HEK293 (cell line): Measurements from ENCODE around the gene ERH.
A peak's percentile ranks its signal among the peaks of the same experiment; 100 is the strongest.
"Not testable (repeated sequence)": the region's sequence is repeated elsewhere in the genome, so short reads cannot be mapped to it uniquely, and the experiment has no call there.

ENCODE experiments used
- CTCF ChIA-PET: fragments of 350-600 bp; formaldehyde crosslinking; extraction: SDS; loops from one replicate; lab custom pipeline; 2021; ENCODE audit warnings: antibody characterized with exemption; lab: Yijun Ruan, JAX
- POLR2A ChIA-PET: fragments of 300-600 bp; formaldehyde crosslinking; extraction: SDS; loops from one replicate; lab custom pipeline; 2020; ENCODE audit warnings: antibody characterized with exemption, inconsistent platforms; lab: Yijun Ruan, JAX
- H3K27ac ChIP-seq: fragments of 200-500 bp; sonication (Bioruptor generic); 2 replicates; pipeline ENCODE4 v1.5.1; 2014; ENCODE audit warnings: low read depth, low read length, control low read depth, inconsistent platforms; ENCODE audit errors: extremely low read depth
- H3K36me3 ChIP-seq, 2 experiments: fragments of 200-500 bp in 1 of 2; sonication (Bioruptor generic) in 1 of 2; 1 replicate in 1 of 2; 2 replicates in 1 of 2; pipeline ENCODE4 v1.5.1; 2014 to 2017; ENCODE audit warnings: inconsistent platforms in 2 of 2, low read length in 2 of 2; ENCODE audit not compliant: control insufficient read depth in 2 of 2, insufficient read depth in 1 of 2
- H3K4me1 ChIP-seq: fragments of 200-500 bp; sonication (Bioruptor generic); 2 replicates; pipeline ENCODE4 v1.5.1; 2014; ENCODE audit warnings: mild to moderate bottlenecking, low read length, inconsistent platforms; ENCODE audit not compliant: control insufficient read depth, insufficient read depth
- H3K4me3 ChIP-seq: 2 replicates; pipeline ENCODE4 v1.5.1; 2011; ENCODE audit warnings: low read depth, mild to moderate bottlenecking, control low read depth, low read length, moderate library complexity
- H3K9me3 ChIP-seq: fragments of 200-500 bp; sonication (Bioruptor generic); 2 replicates; pipeline ENCODE4 v1.5.1; 2014; ENCODE audit warnings: low read depth, low read length, inconsistent platforms; ENCODE audit not compliant: control insufficient read depth, insufficient read depth
- AEBP2 ChIP-seq: fragments of 450-650 bp; formaldehyde crosslinking; IDR thresholded peaks from 2 replicates; pipeline ENCODE4 v1.5.1; 2016; ENCODE audit warnings: missing biosample characterization, missing genetic modification characterization, borderline replicate concordance
- OVOL3 ChIP-seq: fragments of 450-650 bp; formaldehyde crosslinking; IDR thresholded peaks from 2 replicates; pipeline ENCODE4 v1.5.1; 2016; ENCODE audit warnings: missing biosample characterization, missing genetic modification characterization
- SCRT2 ChIP-seq: fragments of 450-650 bp; formaldehyde crosslinking; IDR thresholded peaks from 2 replicates; pipeline ENCODE4 v1.5.1; 2016; ENCODE audit warnings: missing biosample characterization, missing genetic modification characterization
- ZBTB6 ChIP-seq: fragments of 450-650 bp; formaldehyde crosslinking; IDR thresholded peaks from 2 replicates; pipeline ENCODE4 v1.5.1; 2017; ENCODE audit warnings: missing biosample characterization, missing genetic modification characterization
- ZFP41 ChIP-seq: fragments of 450-650 bp; formaldehyde crosslinking; IDR thresholded peaks from 2 replicates; pipeline ENCODE4 v1.5.1; 2016; ENCODE audit warnings: missing biosample characterization, missing genetic modification characterization, borderline replicate concordance
- ZNF146 ChIP-seq: fragments of 450-650 bp; formaldehyde crosslinking; IDR thresholded peaks from 2 replicates; pipeline ENCODE4 v1.5.1; 2016; ENCODE audit warnings: missing biosample characterization, missing genetic modification characterization
- ZNF169 ChIP-seq: fragments of 450-650 bp; formaldehyde crosslinking; IDR thresholded peaks from 2 replicates; pipeline ENCODE4 v1.5.1; 2016; ENCODE audit warnings: missing biosample characterization, missing genetic modification characterization
- ZNF175 ChIP-seq: fragments of 450-650 bp; formaldehyde crosslinking; IDR thresholded peaks from 2 replicates; pipeline ENCODE4 v1.5.1; 2016; ENCODE audit warnings: missing biosample characterization, missing genetic modification characterization
- ZNF202 ChIP-seq: fragments of 450-650 bp; formaldehyde crosslinking; IDR thresholded peaks from 2 replicates; pipeline ENCODE4 v1.5.1; 2016; ENCODE audit warnings: missing biosample characterization, missing genetic modification characterization, borderline replicate concordance
- ZNF280D ChIP-seq: fragments of 450-650 bp; formaldehyde crosslinking; IDR thresholded peaks from 2 replicates; pipeline ENCODE4 v1.5.1; 2016; ENCODE audit warnings: missing biosample characterization, missing genetic modification characterization
- ZNF324 ChIP-seq: fragments of 450-650 bp; formaldehyde crosslinking; IDR thresholded peaks from 2 replicates; pipeline ENCODE4 v1.5.1; 2016; ENCODE audit warnings: missing biosample characterization, missing genetic modification characterization
- ZNF366 ChIP-seq: fragments of 450-650 bp; formaldehyde crosslinking; conservative IDR thresholded peaks from 2 replicates; pipeline ENCODE4 v1.5.1; 2016; ENCODE audit warnings: missing biosample characterization, missing genetic modification characterization
- ZNF394 ChIP-seq: fragments of 450-650 bp; formaldehyde crosslinking; IDR thresholded peaks from 2 replicates; pipeline ENCODE4 v1.5.1; 2016; ENCODE audit warnings: missing biosample characterization, missing genetic modification characterization, mild to moderate bottlenecking, moderate library complexity, borderline replicate concordance
- ZNF560 ChIP-seq: fragments of 450-650 bp; formaldehyde crosslinking; IDR thresholded peaks from 2 replicates; pipeline ENCODE4 v1.5.1; 2017; ENCODE audit warnings: missing biosample characterization, missing genetic modification characterization, borderline replicate concordance
- ZNF692 ChIP-seq: fragments of 450-650 bp; formaldehyde crosslinking; IDR thresholded peaks from 2 replicates; pipeline ENCODE4 v1.5.1; 2016; ENCODE audit warnings: missing biosample characterization, missing genetic modification characterization
- ZNF777 ChIP-seq: fragments of 450-650 bp; formaldehyde crosslinking; IDR thresholded peaks from 2 replicates; pipeline ENCODE4 v1.5.1; 2017; ENCODE audit warnings: missing biosample characterization, missing genetic modification characterization, borderline replicate concordance
- ZNF843 ChIP-seq: fragments of 450-650 bp; formaldehyde crosslinking; IDR thresholded peaks from 2 replicates; pipeline ENCODE4 v1.5.1; 2016; ENCODE audit warnings: missing biosample characterization, missing genetic modification characterization

Gene ERH

GRCh38 chr14:69395929-69396328 is 2.2 kb downstream of the ERH start:
- POLR2A ChIA-PET: no interaction called here
- Histone ChIP-seq H3K4me1 (peaks cover 17% of the 10 kb centered on the region), H3K9me3 (no peaks in the 10 kb centered on the region), H3K4me3 (no peak overlapping the region), H3K27ac (no peak overlapping the region), H3K36me3 (peaks cover 53 to 60% of the 10 kb centered on the region in 2 experiments)
- CTCF ChIA-PET: interaction anchor here (0.7 kb wide), 1 partner anchor 1110 kb away, joined by 5 read pairs; no protein-coding TSS in a partner anchor
- TF ChIP-seq ZNF202 (no peak), ZNF692 (no peak), OVOL3 (tag by site-specific recombination) (no peak), ZNF366 (tag by site-specific recombination) (no peak), SCRT2 (tag by site-specific recombination) (no peak), ZNF175 (tag by site-specific recombination) (no peak)

GRCh38 chr14:69392481-69392880 is 5.6 kb downstream of the ERH start:
- no peak overlapping the region for H3K27ac ChIP-seq
- POLR2A ChIA-PET: no interaction called here
- peaks cover 86 to 90% of the 10 kb centered on the region in 2 experiments for H3K36me3 ChIP-seq
- TF ChIP-seq ZNF777 (no peak), ZNF560 (no peak), ZNF324 (tag by site-specific recombination) (no peak)
- TF ChIP-seq, all 188 proteins: peak for 0
- CTCF ChIA-PET: no interaction called here
- H3K9me3 ChIP-seq: no peaks in the 10 kb centered on the region
- no peak overlapping the region for H3K4me3 ChIP-seq
- H3K4me1 ChIP-seq: 0 out of 2 replicates have a peak, but pooled peaks cover 3% of the 10 kb centered on the region

- H3K27ac ChIP-seq, H3K4me1 ChIP-seq: not testable (repeated sequence)
- CTCF ChIA-PET: interaction anchor here (1.2 kb wide), 1 partner anchor 193 kb away, joined by 3 read pairs; no protein-coding TSS in a partner anchor
- TF ChIP-seq ZNF146 (tag by site-specific recombination): 0 out of 2 replicates have a peak, but pooled peaks have one; percentile 0
- TF ChIP-seq, all 188 proteins: peak for 1; not testable (repeated sequence) for 187
- H3K36me3 ChIP-seq: peaks cover 94 to 96% of the 10 kb centered on the region in 2 experiments
- not testable (repeated sequence) for H3K4me3 ChIP-seq, H3K9me3 ChIP-seq
- POLR2A ChIA-PET: interaction anchor here (0.7 kb wide), 1 partner anchor 30 kb away, joined by 5 read pairs; no protein-coding TSS in a partner anchor
Measured at GRCh38 chr14:69391400-69391799, 6.7 kb downstream of the ERH start.

- ChIA-PET POLR2A (interaction anchor here (2.0 kb wide), 1 partner anchor 11 kb away, joined by 7 read pairs; the partner anchor contains the start of genes ERH and SLC39A9), CTCF (no interaction called here)
- no peaks in the 10 kb centered on the region for H3K9me3 ChIP-seq
- H3K4me3 ChIP-seq: no peak overlapping the region
- peaks cover 87 to 92% of the 10 kb centered on the region in 2 experiments for H3K36me3 ChIP-seq
- H3K27ac ChIP-seq: no peak overlapping the region
- H3K4me1 ChIP-seq: no peaks in the 10 kb centered on the region
- no peak for TF ChIP-seq ZNF394 (tag by site-specific recombination)
- TF ChIP-seq ZNF843: no peak
- no peak for TF ChIP-seq ZBTB6 (tag by site-specific recombination)
- TF ChIP-seq AEBP2 (tag by site-specific recombination): no peak
- no peak for TF ChIP-seq ZFP41
- no peak for TF ChIP-seq ZNF169 (tag by site-specific recombination)
- no peak for TF ChIP-seq ZNF692
- no peak for TF ChIP-seq ZNF280D
Measured at GRCh38 chr14:69387311-69387710, 10.8 kb downstream of the ERH start.
